ENCODE results near the gene OR2T6.
"Not testable (repeated sequence)": the region's sequence is repeated elsewhere in the genome, so short reads cannot be mapped to it uniquely, and the experiment has no call there.

OR2T6 gene

DNA sequence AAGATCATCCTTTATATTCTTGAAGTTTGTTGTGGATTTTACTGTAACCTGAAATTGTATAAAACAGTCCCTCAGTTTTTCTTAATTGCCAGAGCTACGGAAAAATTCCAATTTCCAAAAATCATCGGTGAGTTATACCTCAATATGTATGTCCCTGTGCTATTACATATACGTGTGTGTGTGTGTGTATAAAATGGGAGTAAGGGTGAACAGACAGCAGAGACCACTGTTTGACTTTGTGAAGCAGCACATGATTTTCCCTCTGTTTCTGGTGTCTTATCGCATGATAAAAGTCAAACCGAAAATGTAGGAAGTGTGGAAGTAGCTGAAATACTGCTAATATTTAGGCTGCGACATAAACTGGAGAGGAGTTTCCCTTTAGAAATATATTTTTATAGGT is 28.5 kb downstream of the OR2T6 start:
- H3K4me3 ChIP-seq (ENCODE audit: control insufficient read depth, low read depth, low read length): no peak overlapping the region
- DNase-seq (ENCODE audit: low read depth): no peak
- TF ChIP-seq CTCF (IDR thresholded peaks at IDR 0.05; ENCODE audit: control insufficient read depth, insufficient read depth, low read depth, low read length, missing control alignments): no peak

GRCh38 chr1:248406721-248407692 is 31.5 kb downstream of the OR2T6 start:
- H3K4me3 ChIP-seq (ENCODE audit: control insufficient read depth, low read depth, low read length): no peak overlapping the region
- DNase-seq (ENCODE audit: low read depth): no peak
- no peak for TF ChIP-seq CTCF (IDR thresholded peaks at IDR 0.05; ENCODE audit: control insufficient read depth, insufficient read depth, low read depth, low read length, missing control alignments)

- TF ChIP-seq CTCF (IDR thresholded peaks at IDR 0.05; ENCODE audit: control insufficient read depth, insufficient read depth, low read depth, low read length, missing control alignments): no peak
- H3K4me3 ChIP-seq (ENCODE audit: control insufficient read depth, low read depth, low read length): no peak overlapping the region
- no peak for DNase-seq (ENCODE audit: low read depth)
These were observed 40.7 kb downstream of the OR2T6 start for GRCh38 chr1:248416226-248416625.

GRCh38 chr1:248417854-248418253 is 42.3 kb downstream of the OR2T6 start:
- H3K4me3 ChIP-seq (ENCODE audit: control insufficient read depth, low read depth, low read length): no peak overlapping the region
- no peak for TF ChIP-seq CTCF (IDR thresholded peaks at IDR 0.05; ENCODE audit: control insufficient read depth, insufficient read depth, low read depth, low read length, missing control alignments)
- DNase-seq (ENCODE audit: low read depth): no peak

GRCh38 chr1:248421384-248421783 is 45.8 kb downstream of the OR2T6 start:
- DNase-seq (ENCODE audit: low read depth): no peak
- no peak for TF ChIP-seq CTCF (IDR thresholded peaks at IDR 0.05; ENCODE audit: control insufficient read depth, insufficient read depth, low read depth, low read length, missing control alignments)
- H3K4me3 ChIP-seq (ENCODE audit: control insufficient read depth, low read depth, low read length): no peak overlapping the region

GRCh38 chr1:248427526-248428191 is 52.1 kb downstream of the OR2T6 start:
- DNase-seq (ENCODE audit: low read depth); H3K4me3 ChIP-seq (ENCODE audit: control insufficient read depth, low read depth, low read length): not testable (repeated sequence)

GRCh38 chr1:248428192-248428533 is 52.6 kb downstream of the OR2T6 start:
- not testable (repeated sequence) for H3K4me3 ChIP-seq (ENCODE audit: control insufficient read depth, low read depth, low read length); DNase-seq (ENCODE audit: low read depth)

DNA sequence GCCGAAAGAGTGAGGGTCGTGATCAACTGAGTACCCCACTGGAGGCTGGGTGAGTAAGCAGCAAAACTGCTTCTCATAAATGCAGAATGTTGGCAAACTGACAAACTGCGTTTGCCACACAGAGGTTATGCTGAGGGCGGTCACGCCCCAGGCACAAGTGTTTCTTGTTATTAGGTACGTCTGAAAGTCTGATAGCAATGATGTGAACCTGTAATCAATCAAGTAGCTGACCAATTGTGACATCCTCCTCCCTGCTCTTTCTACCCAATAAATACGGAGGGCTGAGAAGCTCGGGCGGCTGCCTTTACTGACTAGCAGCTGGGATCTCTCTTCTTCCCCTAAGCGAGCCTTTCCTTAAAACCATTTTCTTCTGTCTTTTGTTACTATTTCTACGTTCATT is 56.1 kb downstream of the OR2T6 start:
- not testable (repeated sequence) for DNase-seq (ENCODE audit: low read depth); H3K4me3 ChIP-seq (ENCODE audit: control insufficient read depth, low read depth, low read length)

- H3K4me3 ChIP-seq (ENCODE audit: control insufficient read depth, low read depth, low read length); DNase-seq (ENCODE audit: low read depth): not testable (repeated sequence)
These were observed 56.7 kb downstream of the OR2T6 start for GRCh38 chr1:248432201-248432600.

DNA sequence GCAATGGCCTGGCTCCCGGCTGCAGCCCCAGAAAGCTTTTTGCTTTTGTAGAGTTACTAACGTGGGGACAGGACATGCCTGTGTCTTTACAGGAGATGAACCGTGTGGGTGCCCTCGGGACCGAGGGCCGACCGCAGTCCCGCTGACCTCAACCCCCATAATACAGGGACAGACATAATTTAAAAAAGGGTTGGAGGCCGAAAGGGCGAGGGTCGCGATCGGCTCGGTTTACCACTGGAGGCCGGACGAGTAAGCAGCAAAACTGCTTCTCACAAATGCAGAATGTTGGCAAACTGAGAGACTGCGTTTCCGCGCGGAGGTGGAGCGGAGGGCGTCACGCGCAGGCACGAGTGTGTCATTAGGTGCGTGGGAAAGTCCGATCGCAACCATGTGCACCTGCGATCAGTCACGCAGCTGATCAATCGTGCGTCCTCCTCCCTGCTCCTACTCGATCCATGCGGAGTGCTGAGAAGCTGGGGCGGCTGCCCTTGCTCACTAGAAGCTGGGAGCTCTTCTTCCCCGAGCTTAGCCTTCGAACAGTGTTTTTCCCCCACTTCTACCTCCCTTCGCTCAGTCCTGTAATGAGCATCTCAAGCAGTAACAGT is 58.4 kb downstream of the OR2T6 start:
- not testable (repeated sequence) for DNase-seq (ENCODE audit: low read depth)

GRCh38 chr1:248434913-248435312 is 59.4 kb downstream of the OR2T6 start:
- not testable (repeated sequence) for DNase-seq (ENCODE audit: low read depth)

More for the DNA sequence above, 58.4 kb downstream of the OR2T6 start:
- not testable (repeated sequence) for H3K4me3 ChIP-seq (ENCODE audit: control insufficient read depth, low read depth, low read length)

More at GRCh38 chr1:248434913-248435312, 59.4 kb downstream of the OR2T6 start:
- not testable (repeated sequence) for H3K4me3 ChIP-seq (ENCODE audit: control insufficient read depth, low read depth, low read length)

Data from AG09309 (cell line).